Left forelimb (tissue), 1 donor: ENCODE measurements around the gene PMM2.

ENCODE experiments used
- DNase-seq: peaks from one replicate; pipeline ENCODE4 v3.0.0-alpha.2; 2018; ENCODE audit warnings: low spot score

PMM2 gene

DNA sequence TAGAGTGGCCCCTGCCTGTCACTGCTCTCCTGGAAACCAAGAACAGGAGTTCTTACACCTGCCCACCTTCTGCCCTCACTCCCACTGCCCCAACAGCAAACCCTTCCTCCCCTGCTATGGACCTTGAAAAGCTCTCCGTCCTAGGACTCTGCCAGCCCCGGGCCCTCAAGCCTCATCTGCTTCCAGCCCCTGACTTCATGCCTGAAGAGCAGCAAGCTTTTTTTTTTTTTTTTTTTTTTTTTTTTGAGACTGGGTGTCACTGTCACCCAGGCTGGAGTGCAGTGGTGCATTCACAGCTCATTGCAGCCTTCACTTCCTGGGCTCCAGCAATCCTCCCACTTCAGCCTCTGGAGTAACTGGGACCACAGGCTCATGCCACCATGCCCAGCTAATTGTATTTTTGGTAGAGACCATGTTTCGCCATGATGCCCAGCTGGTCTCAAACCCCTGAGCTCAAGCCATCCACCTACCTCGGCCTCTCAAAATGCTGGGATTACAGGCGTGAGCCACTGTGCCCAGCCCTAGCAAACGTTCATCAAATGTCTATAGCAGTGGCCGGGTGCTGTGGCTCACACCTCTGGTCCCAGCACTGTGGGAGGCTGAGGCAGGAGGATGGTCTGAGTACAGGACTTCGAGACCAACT, 54.2 kb downstream of the PMM2 start:
- no peak for DNase-seq

DNA sequence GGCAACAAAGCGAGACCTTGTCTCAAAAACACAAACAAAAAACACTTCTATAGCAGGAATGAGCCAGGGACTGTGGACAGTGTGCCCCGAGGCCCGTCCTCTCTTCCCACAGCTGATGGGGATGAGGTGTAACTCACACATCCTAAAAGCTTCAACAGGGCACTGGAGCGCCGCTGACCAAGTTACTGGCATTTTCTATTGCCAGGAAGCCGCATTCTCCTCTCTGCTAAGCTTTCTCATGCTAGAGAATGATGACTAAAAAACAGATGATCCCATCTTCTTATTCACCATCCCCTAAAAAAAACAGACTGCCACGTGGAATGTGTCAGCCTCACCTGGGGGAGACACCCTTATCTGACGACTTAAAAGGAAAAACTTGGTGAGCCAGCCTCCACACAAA, 54.9 kb downstream of the PMM2 start:
- no peak for DNase-seq

DNA sequence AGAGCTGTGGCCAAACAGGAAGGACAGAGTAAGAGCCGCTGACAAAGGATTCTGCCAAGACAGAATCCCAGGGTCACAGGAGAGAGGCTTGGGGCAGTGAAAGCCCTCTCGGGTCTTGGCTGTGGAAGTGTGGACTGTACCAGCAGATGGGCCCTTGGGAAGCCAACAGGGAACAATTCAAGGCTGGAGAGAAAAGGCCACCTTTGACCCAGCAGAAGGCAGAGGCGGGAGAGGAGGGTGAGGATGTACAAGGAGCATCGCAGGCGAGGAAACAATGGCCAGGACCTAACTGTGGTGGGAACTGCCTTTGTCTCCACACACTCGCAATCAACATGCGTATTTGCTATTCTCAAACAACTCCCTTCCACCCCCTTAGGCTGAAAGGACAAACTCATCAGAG, 55.5 kb downstream of the PMM2 start:
- no peak for DNase-seq

DNA sequence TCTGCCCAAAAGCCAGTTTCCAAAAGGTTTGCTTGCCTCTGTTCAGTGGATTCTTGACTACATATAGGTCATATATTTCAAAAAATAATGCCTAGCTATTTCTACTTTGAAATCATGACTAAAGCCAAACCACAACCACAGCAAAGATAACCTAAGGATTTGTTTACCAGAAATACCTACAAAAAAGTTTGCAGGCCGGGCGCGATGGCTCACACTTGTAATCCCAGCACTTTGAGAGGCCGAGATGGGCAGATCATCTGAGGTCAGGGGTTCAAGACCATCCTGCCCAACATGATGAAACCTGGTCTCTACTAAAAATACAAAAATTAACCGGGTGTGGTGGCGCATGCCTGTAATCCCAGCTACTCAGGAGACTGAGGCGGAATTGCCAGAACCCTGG, 56.0 kb downstream of the PMM2 start:
- no peak for DNase-seq

DNA sequence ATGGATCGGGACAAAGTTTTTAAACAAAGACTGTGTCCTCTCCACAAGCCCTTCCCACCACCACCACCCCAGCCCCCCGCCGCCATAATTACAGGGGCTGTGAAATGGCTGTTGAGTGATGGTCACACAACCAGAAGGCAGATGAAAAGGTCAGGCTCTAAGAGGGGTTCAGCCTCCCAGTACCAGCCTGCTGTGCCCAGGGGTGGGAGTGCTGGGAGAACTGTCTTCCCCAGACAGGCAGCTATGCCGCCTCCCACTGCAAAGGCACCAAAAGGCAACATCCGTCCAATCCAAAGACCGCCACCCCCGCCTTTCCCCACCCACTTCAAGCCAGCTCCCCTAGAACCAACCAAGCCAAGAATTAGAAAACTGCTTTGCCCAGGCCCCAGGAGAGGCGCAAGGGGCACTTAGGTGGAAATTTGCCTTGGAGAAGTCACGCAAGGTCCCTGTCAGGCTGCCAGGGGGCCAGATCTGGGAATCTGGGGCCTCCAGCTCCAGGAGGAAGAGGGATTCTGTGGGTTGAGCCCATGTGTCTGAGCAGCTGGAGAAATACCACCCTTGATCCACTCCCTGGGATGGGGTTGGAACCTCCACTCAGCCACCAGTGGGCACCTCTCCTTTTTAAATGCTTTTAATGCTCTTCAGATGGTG, 56.8 kb downstream of the PMM2 start:
- no peak for DNase-seq

DNA sequence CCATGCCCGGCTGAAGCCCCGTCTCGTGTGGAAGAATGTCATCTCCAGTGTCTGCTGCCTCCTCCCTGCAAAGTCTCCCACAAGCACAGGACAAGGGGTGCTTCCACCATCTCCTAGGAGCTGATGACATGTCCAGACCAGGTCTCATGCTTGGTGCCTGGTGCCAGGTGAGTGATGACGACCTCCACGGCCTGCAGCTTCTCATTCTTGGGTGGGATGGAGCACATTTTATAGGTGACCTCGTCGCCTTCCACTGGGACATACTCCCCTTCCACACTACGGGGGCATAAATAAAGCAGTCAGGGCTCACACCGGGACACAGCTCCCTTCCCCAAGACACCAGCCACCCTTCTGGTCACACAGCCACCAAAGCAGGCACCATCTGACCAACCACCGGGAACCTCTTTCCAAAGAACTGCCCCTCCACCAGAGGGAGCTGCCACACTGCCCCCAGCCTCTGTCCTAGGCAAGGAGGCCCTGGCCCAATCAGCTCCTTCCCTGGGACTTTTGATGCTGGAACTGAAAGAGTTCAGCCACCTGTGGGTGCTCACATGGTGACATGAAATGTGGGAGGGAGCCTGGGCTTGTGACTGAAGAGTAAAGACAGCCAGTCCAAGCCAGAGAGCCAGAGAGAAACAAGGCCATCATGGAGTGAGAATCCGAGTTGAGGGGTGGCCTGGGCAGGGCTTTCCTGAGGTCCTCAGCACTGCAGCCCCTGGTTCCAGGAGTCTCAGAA, 57.6 kb downstream of the PMM2 start:
- DNase-seq: no peak

DNA sequence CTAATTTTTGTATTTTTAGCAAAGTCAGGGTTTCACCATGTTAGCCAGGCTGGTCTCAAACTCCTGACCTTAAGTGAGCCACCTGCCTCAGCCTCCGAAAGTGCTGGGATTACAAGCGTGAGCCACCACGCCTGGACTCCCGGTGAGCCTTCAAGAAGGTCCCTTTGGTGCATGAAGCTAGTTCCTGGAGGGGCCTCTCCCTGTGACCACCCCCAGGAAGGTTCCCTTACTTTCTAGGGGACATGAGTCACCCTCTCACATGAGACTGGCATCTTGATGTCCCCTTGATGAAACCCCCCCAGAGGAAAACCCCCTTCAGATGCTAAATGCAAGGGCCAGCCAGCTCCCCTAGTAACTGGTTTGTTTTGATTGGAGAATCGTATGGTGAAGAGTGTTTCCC, 58.3 kb downstream of the PMM2 start:
- DNase-seq: no peak

DNA sequence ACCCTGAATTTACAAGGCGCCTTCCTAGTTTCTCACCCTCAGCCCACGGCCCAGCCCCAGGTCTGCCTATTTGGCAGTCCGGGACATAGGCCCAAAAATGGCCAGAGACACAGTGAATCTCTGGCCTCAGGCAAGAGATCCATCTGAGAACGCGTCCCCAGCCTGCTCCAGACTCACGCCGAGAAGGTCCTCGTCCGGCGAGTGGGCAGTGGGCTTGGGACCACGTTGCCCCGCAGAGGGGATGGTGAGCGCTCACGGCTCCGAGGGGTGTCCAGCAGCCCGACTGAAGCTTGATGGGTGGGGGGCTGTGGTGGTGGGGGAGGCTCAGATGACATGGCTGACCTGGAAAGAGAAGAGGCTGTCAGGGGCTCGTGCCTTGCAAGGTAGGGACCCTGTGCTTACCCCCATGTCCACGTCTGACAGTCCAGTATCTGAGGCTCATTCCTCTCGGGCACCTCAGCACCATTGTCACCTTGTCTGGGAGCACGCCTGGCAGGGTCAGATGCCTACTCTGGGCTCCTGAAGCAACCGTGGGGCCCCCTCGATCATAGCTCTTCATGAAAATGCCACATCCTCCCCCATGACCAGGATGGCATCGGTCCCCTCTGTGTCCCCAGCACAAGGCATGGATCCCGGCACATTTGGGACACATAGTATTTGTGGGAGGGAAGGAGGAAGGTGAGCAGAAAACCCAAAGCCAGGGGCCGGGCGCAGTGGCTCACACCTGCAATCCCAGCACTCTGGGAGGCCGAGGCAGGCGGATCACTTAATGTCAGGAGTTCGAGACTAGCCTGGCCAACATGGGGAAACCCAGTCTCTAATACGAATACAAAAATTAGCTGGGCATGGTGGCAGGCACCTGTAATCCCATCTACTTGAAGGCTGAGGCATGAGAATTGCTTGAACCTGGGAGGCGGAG, 61.6 kb downstream of the PMM2 start:
- DNase-seq: no peak

DNA sequence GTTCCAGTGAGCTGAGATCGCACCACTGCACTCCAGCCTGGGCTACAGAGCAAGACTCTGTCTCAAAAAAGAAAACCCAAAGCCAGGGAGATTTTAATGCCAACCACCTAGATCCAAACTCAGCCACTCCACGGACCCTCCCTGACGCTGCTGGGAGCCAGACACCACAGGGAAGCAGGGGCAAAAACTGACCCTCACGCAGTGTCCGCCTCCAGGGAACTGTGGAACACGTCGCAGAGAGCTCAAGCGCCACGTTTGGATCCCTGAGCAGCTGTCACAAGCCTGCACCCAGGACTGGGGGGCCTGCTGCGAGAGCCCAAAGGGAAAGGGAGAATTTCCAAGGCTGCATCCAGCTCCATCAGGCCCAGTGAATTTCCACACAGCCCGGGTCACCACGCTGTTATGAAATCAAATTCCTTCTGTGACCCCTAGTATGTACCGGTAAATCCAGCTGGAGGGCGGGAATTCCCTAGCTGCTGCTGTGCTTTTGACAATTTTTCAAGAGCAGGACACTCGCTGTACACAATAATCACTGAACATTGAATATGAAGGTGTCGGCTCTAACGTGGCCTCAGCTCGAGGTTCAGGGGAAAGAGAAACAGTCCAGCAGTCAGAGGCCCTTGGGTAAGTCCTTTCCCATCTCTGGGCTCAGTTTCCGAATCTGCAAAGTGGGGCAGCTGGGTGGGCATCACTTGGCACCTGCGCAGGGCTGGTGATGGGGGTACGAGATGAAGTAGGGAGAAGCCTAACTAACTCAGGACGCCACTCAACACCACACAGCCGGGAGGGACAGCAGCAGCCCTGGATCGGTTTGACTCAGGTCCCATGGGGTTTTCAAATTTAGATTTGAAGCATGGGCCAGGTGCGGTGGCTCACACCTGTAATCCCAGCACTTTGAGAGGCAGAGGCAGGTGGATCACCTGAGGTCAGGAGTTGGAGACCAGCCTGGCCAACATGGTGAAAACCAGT, 62.6 kb downstream of the PMM2 start:
- no peak for DNase-seq

DNA sequence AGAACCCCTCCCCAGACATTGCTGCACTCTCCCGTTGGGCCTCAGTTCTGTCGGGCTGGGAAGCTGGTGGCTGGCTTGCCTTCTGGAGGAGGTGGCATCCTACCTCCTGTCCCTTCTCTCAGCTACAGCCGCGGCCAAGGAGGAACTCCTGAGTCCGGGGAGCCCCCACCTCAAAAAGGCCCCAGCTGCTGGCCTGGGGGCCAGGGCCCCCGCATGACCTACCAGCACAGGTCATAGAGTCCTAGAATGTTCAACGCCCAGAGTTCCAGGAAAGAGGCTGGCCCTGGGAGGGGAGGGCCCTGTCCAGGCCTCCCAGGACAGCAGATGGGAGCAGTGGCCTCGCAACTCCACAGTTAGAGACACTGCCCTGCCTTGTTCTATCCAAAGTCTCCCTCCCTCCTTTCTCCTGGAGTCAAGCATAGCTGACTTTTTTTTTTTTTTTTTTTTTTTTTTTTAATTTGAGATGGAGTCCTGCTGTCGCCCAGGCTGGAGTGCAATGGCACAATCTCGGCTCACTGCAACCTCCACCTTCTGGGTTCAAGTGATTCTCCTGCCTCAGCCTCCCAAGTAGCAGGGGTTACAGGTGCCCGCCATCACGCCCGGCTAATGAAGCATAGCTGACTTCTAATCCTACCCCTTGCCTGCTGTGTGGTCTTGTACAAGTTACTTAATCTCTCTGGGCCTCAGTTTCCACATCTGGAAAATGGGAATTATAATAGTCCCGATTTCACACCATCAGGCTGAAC, 64.1 kb downstream of the PMM2 start:
- no peak for DNase-seq

DNA sequence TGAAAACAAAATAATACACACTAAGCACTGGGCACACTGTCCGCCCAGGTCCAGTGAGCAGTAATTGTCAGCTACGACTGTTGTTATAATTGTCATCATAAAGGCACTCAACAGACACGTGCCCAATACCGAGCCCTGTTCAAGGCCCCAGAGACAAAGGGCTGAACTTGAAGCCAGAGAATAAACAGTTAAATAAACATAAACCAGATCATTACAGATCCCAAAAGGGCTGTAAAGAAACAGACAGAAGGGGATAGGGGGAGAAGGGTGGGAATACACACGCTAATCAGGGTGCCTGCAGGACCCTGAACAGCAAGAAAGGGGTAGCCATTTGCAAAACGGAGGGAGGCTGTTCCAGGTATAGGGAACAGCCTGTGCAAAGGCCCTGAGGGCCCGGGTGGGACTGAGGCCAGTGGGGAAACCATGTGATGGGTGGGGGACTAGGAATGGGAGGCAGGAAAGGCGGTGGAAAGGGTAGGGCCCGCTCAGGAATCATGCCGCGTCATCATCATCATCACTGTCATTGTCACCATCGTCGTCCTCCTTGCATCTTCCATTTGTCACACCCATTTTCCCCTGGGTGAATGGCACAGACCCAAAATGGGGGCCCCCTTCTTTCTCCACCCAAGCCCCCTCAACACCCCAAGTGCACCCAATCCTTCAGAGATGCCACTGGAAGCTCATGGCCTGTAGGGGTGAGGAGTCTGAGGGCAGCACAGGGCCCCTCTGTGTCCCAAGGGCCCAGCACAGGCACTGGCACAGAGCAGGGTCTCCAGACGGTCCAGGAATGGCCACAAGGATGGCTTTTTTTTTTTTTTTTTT, 64.9 kb downstream of the PMM2 start:
- no peak for DNase-seq

DNA sequence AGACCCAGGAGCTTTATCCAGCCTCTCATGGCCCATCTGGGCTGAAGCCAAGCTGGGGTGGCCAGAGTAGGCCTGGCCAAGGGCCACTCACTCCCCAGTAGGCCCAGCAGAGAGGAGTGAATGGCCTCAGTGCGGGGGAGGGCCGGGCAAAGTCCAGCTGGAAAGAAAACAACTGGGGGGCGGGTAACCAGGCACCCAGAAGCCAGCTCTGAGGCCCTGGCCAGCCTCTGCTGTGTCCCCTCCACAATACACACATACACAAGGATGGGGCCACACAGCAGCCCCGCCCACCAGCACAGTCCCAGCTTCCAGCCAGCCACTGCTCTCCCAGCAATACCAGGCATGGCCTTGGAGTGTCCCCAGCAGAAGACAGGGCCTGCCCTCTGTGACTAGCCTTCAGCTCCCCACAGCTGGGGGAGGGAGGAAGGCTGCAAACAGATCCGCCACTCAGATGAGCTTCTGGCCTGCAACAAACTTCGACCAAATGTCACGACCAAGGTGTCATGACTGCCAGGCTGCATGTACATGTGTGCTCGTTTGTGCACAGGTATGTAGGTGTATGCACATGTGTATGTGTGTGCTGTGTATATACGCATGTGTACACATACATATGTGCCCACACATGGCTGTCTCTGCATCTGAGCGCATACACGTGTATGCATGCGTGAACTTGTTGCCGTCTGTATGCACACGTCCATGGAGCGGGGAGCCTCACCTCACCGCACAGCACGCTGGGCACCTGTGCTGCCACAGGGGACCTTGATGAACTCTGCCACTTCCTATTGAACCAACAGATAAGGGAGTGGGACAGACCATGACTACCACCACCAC, 66.2 kb downstream of the PMM2 start:
- DNase-seq: no peak

DNA sequence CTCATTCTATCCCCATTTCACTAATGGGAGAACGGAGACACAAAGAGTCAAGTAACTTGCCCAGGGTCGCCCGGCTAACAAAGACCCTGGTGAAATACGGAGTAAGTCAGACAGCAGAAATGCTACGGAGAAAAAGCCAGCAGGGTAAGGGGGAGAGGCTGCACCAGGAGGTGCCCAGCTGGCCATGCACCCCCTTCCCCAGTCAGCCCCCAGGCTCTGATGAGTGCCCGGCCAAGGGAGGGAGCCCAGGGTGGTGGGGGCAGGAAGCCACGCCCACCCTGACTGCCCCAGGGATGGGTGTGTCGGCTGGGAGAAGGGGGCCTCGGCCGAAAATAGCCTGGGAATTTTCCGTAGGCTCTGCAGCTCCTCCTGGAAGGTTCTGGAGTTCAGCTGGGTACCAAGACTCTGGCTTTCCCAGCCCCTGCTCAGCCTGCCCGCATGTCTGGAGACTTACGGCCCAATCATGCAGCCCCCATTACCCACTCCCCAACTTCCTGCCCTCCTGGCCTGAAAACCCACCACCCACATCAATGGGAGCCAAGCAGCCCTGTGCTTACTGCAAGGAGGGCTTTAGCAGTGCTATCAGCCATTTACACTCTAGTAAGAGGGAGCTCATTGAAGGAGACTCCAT, 67.0 kb downstream of the PMM2 start:
- DNase-seq: no peak

DNA sequence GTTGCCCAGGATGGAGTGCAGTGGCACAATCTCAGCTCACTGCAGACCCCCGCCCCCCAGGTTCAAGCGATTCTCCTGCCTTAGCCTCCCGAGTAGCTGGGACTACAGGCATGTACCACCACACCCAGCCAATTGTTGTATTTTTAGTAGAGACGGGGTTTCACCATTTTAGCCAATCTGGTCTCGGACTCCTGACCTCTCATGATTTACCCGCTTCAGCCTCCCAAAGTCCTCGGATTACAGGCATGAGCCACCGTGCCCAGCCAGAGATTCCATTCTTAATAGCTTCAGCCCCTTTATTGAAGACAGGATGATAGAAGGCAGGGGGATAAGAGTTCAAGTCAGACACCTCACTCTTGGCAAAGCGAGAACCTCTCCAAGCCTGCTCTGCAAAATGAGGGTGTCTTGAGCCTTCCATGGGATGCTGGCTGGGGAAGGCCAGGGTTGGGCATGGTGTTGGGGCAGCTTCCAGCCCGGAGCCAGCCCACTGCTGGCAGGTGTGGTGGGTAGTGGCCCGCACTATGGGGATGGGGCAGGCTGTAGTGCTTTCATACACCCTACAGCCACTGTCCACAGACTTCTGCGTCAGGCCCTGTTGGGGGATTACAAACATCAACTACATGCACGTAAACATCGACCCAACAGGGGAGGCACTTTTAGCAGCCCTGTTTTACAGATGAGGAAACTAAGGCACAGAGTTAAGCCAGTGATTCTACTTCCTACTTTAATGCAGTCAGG, 67.7 kb downstream of the PMM2 start:
- DNase-seq: no peak

DNA sequence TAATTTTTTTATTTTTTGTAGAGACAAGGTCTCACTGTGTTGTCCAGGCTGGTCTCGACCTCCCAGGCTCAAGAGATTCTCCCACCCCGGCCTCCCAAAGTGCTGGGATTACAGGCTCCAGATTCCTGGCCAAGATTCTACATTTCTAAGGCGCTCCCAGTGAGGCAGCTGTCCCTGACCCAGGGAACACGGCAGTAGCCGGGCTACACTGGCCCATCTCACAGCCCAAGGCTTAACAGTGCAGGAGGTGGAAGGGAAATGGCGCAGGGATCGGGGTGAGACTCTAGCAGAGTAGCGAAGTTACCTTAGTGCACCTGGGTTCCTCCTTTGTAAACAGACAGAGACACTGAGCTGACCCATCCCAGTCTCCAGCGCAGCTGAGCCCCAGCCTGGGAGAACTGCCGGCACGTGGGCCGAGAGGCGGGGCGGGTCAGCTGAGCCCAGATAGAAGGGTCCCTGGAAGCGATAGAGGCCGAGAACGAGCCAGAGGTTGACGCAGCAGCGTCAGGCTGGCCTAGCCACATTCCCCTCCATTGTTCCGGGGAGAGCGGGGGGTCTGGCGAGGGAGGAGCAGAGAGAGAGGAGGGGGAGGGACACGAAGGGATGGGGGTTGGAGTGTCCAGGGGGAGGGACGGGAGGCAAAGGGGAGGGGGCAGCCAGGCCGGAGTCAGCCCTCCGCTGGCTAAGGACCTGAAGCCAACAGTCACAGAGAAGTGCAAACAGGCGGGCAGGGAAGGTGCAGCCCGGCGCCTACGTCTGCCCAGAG, 68.7 kb downstream of the PMM2 start:
- DNase-seq: no peak

DNA sequence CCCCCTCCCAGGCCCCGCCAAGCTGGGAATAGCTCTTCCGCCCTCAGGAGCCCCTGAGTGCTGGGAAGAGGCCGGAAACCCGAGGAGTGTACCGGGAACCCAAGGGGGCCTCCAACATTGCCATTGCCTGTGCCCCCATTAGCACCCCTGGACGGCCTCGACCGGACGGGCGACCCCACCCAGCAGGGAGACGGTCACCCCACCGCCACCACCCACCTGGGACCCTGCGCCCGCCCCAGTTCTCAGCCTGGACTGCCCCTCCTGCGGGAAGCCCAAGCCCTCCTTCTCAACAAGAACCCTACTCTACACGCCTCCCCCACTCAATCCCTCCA, 69.2 kb downstream of the PMM2 start:
- DNase-seq: no peak
